Neural progenitor cell (in vitro differentiated cells): ENCODE results near the gene CHTF18.

ENCODE experiments used
- EZH2phosphoT487 ChIP-seq: fragments of 200-600 bp; sonication (generic); IDR thresholded peaks from 2 replicates; pipeline ENCODE4 v1.6.1; 2017; ENCODE audit warnings: antibody characterized with exemption
- TF ChIP-seq, protein P1 (sequence below): fragments of 200-600 bp; sonication (generic); IDR thresholded peaks from 2 replicates; pipeline ENCODE4 v1.5.1; 2017; ENCODE audit warnings: antibody characterized with exemption, mild to moderate bottlenecking

DNA sequence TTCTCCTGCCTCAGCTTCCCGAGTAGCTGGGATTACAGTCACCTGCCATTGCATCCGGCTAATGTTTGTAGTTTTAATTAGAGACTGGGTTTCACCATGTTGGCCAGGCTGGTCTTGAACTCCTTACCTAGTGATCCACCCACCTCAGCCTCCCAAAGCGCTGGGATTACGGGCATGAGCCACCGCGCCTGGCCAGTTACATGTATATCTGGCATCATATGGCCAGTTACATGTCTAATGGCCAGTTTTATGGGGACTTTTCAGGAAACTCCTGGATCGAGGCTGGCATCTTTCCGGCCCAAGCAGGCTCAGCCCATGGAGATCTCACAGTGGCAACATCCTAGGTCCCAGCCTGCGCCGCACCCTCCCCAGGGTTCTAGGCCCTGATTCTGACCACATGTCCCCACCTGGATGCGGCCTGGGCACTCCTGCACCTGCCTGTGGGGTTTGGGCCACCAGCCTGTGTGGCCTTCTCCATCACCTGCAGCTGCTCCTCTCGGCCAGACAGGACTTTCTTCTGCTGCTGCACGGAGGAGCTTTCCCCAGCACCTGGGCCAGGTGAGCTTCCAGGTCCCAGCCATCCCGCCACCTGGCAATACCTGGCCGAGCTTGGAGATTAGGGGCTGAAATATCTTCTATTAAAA is 46.3 kb upstream of the CHTF18 start:
- TF ChIP-seq, protein P1, sequence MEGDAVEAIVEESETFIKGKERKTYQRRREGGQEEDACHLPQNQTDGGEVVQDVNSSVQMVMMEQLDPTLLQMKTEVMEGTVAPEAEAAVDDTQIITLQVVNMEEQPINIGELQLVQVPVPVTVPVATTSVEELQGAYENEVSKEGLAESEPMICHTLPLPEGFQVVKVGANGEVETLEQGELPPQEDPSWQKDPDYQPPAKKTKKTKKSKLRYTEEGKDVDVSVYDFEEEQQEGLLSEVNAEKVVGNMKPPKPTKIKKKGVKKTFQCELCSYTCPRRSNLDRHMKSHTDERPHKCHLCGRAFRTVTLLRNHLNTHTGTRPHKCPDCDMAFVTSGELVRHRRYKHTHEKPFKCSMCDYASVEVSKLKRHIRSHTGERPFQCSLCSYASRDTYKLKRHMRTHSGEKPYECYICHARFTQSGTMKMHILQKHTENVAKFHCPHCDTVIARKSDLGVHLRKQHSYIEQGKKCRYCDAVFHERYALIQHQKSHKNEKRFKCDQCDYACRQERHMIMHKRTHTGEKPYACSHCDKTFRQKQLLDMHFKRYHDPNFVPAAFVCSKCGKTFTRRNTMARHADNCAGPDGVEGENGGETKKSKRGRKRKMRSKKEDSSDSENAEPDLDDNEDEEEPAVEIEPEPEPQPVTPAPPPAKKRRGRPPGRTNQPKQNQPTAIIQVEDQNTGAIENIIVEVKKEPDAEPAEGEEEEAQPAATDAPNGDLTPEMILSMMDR = no peak
- TF ChIP-seq EZH2phosphoT487 = no peak
